ENCODE measurements around the gene PDE9A.

DNA sequence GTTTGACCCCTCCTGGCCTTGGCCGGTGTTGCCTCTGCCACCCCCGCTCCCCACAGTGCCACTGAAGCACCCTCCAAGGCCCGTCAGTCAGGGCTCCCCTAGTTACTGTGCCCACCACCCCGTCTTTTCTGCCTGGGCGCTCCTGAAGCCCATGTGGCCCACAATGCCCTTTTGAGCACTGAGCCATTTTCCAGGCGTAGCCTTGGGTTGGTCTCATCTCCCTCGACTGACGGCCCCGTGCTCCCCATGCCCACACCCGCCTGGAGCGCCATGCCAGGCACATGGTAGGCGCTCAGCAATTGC, 118.0 kb downstream of the PDE9A start:
- TF ChIP-seq, protein P1, sequence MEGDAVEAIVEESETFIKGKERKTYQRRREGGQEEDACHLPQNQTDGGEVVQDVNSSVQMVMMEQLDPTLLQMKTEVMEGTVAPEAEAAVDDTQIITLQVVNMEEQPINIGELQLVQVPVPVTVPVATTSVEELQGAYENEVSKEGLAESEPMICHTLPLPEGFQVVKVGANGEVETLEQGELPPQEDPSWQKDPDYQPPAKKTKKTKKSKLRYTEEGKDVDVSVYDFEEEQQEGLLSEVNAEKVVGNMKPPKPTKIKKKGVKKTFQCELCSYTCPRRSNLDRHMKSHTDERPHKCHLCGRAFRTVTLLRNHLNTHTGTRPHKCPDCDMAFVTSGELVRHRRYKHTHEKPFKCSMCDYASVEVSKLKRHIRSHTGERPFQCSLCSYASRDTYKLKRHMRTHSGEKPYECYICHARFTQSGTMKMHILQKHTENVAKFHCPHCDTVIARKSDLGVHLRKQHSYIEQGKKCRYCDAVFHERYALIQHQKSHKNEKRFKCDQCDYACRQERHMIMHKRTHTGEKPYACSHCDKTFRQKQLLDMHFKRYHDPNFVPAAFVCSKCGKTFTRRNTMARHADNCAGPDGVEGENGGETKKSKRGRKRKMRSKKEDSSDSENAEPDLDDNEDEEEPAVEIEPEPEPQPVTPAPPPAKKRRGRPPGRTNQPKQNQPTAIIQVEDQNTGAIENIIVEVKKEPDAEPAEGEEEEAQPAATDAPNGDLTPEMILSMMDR (IDR thresholded peaks at IDR 0.05; ENCODE audit: borderline replicate concordance, extremely low read depth, low read length, poor library complexity, severe bottlenecking), result no peak
- TF ChIP-seq EZH2 (IDR thresholded peaks at IDR 0.05; ENCODE audit: borderline replicate concordance, low read depth, low read length, severe bottlenecking), result no peak

All from DND-41 (cell line).